SHP77 treated with DMSO at 0.1 percent for 48 hours (cell line): ENCODE results near the gene ADSL.

Experiments
- DNase-seq: peaks from one replicate; lab custom pipeline; 2025; lab: John Stamatoyannopoulos, UW

Gene ADSL

DNA sequence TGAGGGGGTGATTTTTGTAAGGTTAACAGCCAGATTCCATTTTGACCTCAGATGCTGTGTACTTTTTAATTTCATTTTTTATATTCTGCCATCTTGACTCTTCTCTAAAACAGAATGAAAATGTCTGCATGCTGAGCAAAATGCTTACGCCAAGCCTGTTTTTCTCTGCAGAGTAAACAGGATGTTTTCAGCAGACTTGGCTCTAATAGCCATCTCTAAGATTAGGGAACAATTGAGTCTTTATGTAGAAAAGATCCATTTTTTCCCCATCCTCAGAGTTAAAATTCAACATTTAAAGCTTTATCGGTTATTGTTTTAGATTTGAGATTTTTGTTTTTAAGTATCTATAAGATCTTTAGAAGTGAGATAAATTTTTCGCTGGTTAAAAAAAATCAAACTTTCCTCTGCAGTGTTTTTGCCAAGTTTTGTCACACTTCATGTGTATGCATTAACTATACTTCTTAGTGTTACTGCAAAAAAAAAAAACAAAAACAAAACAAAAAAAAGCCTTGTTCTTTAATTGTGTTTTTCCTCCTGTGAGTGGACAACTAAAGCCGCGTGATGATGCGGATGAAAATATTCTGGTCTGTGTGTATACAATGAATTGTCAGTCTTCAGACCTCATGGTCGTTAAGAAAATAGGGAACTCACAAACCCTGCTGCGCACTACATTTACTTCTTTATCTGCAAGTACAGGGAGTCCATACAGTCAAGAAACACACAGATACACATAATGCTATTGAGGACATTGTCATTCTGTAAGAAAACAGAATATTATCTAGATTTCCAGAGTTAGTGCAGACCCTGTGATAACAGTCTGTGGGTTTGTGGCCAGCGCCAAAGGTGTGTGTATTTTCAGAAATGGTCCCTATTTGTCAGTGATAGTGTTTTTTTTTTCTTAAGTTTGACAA is 17.5 kb upstream of the ADSL start:
- no peak for DNase-seq

DNA sequence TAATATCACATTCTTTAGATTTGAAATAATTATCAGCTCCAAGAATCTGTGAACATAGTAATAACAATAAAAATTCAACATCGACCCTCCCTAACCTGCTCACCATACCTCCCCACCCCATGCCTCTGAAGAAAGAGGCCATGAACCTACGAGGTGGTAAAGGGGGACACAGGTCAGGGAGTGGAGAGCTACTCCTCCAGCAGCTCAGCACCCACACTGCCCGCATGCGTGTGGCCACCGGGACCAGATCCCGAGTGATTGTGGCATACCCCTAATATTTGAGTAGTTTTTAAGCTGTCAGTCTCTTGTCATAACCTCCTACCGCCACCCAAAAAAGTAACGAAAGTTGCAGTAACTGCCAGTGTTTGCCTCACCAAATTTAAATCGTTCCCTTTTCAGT is 16.8 kb upstream of the ADSL start:
- no peak for DNase-seq

GRCh38 chr22:40330086-40330485 is 16.2 kb upstream of the ADSL start:
- no peak for DNase-seq

GRCh38 chr22:40330615-40331014 is 15.7 kb upstream of the ADSL start:
- DNase-seq, result no peak

DNA sequence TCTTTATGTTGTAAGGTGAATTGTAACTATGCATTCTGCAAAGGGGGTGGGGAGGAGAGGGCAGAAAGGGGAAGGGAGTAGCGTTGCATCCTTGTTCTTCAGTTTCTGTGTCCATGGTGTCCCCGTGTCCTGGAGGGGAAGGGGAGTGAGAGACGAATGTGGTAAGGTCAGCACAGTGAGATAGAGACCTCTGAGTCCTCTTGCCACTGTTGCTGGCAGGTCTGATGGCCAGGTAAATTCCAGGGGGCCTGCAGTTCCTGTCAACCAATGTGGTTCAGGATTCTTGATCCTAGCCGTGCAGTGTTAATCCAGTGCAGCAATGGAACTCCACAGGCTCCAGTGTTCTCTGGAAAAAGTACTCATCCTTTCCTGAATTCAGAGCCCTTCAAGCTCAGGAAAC is 14.6 kb upstream of the ADSL start:
- DNase-seq, result no peak

DNA sequence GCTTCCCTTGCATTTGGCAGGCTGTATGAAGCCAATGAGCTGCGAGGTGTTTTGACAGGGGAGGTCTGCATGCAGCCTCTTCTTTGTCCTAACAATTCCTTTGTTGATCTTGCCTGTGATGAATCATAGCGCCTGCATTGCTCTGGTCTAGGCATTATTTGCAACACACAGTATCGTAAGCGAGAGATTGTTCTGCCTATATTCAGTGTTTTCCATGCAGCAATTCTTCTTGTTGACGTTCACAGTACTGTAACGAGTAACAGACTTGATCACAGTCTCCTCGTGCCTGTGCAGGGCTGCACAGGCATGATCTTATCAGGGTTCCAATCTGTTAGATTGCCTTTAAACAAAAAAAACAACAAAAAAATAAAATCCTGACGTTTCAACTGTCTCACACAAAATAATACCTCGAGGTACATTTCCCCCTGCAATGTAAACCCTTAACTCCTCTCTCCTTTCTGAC is 13.9 kb upstream of the ADSL start:
- no peak for DNase-seq

DNA sequence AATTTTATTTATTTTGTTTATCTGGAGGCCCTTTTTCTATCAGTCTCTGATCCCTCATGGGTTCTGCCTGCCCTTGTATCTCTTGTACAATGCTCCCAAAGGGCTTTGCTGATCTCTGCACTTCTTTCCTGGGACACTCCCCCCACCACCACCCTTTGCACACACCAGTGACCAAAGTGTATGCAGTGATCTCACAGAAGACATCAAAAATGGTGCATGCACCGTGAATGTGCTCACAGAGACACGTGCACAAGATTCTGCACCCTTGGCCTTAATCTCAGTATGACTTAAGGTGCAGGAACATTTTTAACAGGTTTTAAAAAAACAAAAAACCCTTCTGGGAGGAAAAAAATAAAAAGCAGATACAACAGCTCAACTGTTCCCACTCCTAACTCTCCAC is 12.2 kb upstream of the ADSL start:
- DNase-seq, result no peak

DNA sequence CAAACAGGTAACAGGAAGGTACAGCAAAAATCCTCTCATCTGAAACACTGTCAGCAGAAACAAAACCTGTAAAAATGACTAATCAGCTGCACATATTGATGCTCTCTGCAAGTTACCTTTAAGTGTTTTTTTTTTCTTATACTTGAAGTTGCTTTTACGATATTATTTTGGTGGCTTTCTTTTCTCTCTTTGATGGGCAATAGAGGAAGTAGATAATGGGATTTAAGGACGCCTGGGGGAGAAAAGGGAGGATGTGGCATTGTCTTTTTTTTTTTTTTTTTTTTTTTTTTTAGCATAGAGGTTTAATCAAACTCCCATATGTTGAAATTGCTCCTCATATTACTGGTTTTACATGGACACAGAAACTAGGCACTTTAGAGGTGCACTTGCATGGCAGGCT is 11.4 kb upstream of the ADSL start:
- no peak for DNase-seq

GRCh38 chr22:40335358-40335757 is 10.9 kb upstream of the ADSL start:
- DNase-seq, result no peak

GRCh38 chr22:40340044-40340443 is 6.3 kb upstream of the ADSL start:
- DNase-seq, result no peak

DNA sequence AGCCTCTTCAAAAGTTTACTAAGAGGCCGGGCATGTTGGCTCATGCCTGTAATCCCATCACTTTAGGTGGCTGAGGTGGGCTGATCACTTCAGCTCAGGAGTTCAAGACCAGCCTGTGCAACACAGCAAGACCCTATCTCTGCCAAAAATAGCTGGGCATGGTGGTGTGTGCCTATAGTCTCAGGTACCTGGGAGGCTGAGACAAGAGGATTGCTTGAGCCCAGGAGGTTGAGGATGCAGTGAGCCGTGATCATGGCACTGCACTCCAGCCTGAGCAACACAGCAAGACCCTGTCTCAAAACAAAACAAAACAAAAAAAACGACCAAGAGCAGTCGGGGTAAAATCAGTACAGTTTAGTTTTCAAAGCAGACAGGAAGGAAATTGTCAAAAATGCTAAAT is 4.7 kb upstream of the ADSL start:
- no peak for DNase-seq

DNA sequence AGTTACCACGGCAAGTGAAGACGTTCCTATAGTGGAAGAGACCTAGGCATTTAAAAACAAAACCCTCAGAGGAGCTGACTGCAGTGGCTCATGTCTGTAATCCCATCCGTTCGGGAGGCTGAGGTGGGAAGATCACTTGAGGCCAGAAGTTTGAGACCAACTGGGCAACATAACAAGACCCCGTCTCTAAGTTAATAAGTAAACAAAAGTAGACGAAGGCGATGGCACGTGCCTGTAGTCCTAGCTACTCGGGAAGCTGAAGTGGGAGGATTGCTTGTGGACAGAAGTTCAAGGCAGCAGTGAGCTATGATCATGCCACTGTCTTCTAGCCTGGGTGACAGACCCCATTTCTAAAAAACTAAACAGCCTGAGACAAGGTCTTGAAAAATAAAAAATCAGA is 3.8 kb upstream of the ADSL start:
- DNase-seq, result no peak

GRCh38 chr22:40345271-40345670 is 1.0 kb upstream of the ADSL start:
- peak; percentile 27 for DNase-seq

GRCh38 chr22:40345815-40346184 is 500 bp upstream of the ADSL start:
- DNase-seq, result no peak

DNA sequence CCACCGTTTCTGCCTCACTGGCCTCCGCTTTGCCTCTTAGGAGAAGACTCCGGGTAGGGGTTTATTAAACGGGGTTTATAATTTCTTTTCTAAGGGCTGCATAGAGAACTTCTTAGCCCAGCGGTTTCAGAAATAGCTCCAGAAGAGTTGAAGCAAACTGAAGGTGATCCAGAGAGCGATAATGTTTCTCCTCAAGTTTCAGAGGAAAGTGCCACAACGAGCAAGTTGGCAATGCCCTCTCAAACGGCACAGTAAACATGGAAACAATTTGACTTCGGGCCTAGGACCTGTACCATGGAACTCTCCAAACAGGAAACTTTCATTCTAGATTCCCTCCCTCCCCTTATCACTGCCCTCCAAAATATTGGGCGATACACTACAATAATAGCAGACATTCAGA is 1.0 kb downstream of the ADSL start:
- DNase-seq, result no peak

GRCh38 chr22:40348025-40348658 is 1.8 kb downstream of the ADSL start:
- DNase-seq, result no peak

GRCh38 chr22:40352763-40353162 is 6.5 kb downstream of the ADSL start:
- no peak for DNase-seq

- DNase-seq, result no peak
These were observed 14.8 kb downstream of the ADSL start for GRCh38 chr22:40361100-40361499.

DNA sequence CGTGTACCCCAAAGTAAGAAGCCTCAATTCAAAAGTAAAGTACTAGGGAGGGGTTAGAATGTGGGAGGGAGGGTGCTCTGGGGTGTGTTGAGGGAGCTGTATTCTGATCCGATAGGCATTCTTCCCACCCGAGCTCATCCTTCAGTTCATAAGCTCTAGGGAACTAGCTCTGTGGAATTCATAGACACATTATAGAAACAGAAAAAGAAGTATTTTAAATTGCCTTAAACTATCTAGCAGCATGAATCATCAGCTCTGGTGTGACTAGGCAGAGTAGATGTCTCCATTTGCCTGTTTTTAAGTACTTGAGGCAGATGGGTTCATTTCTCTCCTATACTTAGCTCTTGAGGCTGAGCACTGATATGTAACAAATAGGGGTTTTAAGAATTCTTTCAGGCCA is 16.8 kb downstream of the ADSL start:
- no peak for DNase-seq

DNA sequence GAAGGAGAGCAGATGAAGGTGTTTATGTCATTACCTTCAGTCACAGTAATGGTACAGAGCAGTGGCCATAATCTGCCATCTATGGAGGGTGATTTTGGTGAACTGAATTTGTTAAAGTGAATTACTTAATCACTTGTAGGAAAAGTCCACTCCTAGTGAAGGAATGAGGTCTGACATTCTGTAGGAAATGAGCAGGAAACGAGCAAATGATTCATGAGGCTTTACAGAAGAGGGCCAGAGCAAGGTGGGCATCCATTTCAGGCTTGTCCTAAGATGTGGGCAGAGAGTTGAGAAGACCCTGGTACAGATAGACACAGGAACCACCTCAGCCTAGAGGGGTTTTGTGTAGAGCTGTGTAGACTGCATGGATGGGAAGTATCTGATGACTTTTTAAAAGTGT is 18.1 kb downstream of the ADSL start:
- no peak for DNase-seq

GRCh38 chr22:40366068-40366467 is 19.8 kb downstream of the ADSL start:
- no peak for DNase-seq

- no peak for DNase-seq
These were observed 21.0 kb downstream of the ADSL start for GRCh38 chr22:40367342-40367741.

DNA sequence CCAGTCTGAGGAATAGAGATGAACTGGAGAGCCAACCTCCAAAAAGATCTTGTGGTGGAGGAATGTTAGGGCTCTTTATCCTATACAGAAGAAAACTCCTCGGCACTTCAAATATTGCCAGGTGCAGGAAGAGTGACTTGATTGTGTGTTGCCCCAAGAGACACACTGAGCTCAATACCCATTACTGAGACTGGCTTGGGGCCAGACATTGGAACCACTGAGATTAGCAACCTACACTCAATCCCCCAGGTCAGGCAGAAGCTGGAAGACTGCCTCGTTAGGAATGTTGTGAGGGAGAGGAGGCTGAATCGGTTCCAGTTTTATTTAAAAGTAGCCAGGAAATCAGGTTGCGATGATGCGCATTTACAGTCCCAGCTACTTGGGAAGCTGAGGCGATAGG is 21.7 kb downstream of the ADSL start:
- DNase-seq, result no peak

DNA sequence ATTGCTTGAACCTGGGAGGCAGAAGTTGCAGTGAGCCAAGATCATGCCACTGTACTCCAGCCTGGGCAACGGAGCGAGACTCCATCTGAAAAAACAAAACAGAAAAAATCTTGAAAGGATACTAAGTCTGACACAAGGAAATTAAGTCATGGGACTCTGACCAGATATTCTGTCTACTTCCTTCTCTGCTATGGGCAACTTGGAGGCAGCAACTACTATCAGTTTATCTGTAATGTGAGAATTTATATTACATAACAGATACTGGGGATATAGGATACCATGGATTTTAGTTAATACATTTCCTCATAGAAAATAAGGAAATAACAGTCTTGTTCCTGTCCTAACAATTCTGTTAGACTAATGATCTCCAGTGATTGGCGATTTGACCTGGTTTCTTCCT is 22.5 kb downstream of the ADSL start:
- no peak for DNase-seq
